Lower leg skin (tissue), 4 donors: ENCODE measurements around the gene FGF19. TPM values are rescaled to one million over a fixed set of nuclear protein-coding genes. Genes with fewer than 3 reads are reported as not detected.

Experiments
- DNase-seq, 2 donors: peaks; one replicate each; pipeline ENCODE4 v3.0.0-alpha.2; 2019; ENCODE audit warnings: low spot score in 2 of 2
- H3K4me3 ChIP-seq: fragments of 200-600 bp; sonication (generic); 2 replicates; pipeline ENCODE4 v1.5.1; 2017; ENCODE audit warnings: mild to moderate bottlenecking, low read depth; ENCODE audit not compliant: poor library complexity, severe bottlenecking
- CTCF ChIP-seq, 3 donors: fragments of 450-650 bp; IDR thresholded peaks; one replicate each; pipeline ENCODE4 v1.5.1; 2016; ENCODE audit warnings: antibody characterized with exemption in 3 of 3, mild to moderate bottlenecking in 3 of 3, moderate library complexity in 2 of 3
- POLR2A ChIP-seq, 2 donors: fragments of 450-650 bp; IDR thresholded peaks; one replicate each; pipeline ENCODE4 v1.6.1; 2016 to 2017; ENCODE audit warnings: antibody characterized with exemption in 2 of 2, mild to moderate bottlenecking in 1 of 2, moderate library complexity in 1 of 2
- whole genome bisulfite sequencing, 2 donors: methylation state at CpG; one replicate each; pipeline ENCODE4 v1.1.5; 2018; 5-methylcytosine and 5-hydroxymethylcytosine counted together
- intact Hi-C: fragments of 100-400 bp; cut with DNase I; formaldehyde crosslinking; loops from one replicate; pipeline ENCODE4 v1.15.0; 2023; ENCODE audit warnings: low total_unique reads
- total RNA-seq, 4 donors: library from RNA; depleted of rRNA; stranded (reverse); fragments of >200 nt; gene quantifications; one replicate each; pipeline ENCODE4 v1.1.0, GENCODE V29; 2016

The FGF19 gene
- total RNA-seq, 4 donors from 2014 or later: not detected

- intact Hi-C loops: no loop called here
- WGBS, 2 donors: 93% methylated on average over 4 of the region's 4 CpGs
- H3K4me3 ChIP-seq: no peak overlapping the region
- TF ChIP-seq CTCF (IDR thresholded peaks at IDR 0.05) (no peak), POLR2A (IDR thresholded peaks at IDR 0.05) (no peak)
- DNase-seq: no peak
Observed at GRCh38 chr11:69660001-69660500, 43.8 kb downstream of the FGF19 start.

GRCh38 chr11:69659591-69659990, 44.2 kb downstream of the FGF19 start:
- no peak for DNase-seq
- WGBS, 2 donors: 90 to 92% methylated on average over 12 of the region's 12 CpGs
- intact Hi-C loops: no loop called here
- no peak for TF ChIP-seq CTCF (IDR thresholded peaks at IDR 0.05)
- no peak overlapping the region for H3K4me3 ChIP-seq

DNA sequence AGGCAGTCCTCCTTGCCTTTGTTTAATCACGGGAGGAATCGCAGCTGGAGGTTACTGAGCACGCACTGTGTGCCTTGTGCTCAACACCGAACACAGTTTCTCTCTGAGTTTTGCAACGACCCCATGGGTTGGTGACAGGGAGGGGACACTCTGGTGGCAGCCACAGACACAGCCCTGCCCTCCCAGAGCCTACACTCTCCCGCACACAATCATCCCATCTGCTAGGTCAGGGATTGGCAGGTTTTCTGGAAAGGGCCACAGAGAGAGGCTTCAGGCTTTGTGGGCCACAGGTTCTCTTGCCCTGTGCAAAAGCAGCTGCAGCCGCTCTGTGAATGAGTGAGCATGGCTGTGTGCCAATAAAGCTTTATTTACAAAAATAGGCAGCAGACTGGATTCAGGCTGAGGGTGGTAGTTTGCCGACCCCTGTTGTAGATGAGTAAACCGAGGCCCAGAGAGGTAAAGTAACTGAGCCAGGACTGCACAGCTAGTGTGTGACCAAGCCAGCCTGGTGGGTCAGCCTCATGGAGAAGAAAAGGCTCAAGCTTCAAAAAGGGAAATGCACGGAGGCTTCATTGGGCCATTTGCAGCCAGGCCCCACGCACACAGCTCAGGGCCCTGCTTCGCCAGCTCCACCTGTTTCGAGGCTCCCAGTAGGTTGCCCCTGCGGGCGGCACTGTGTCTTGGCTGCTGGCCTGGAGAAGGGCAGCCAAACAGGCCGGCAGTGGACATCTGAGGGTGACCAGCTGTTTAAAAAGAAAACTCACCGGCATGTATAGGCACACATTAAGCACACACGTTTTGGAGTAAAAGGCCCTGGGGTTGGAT, 45.0 kb downstream of the FGF19 start:
- no peak for DNase-seq
- WGBS, 2 donors: 84% methylated on average over 18 of the region's 18 CpGs
- no peak overlapping the region for H3K4me3 ChIP-seq
- TF ChIP-seq CTCF (IDR thresholded peaks at IDR 0.05): no peak
- TF ChIP-seq POLR2A (IDR thresholded peaks at IDR 0.05): no peak
- intact Hi-C loops: no loop called here

DNA sequence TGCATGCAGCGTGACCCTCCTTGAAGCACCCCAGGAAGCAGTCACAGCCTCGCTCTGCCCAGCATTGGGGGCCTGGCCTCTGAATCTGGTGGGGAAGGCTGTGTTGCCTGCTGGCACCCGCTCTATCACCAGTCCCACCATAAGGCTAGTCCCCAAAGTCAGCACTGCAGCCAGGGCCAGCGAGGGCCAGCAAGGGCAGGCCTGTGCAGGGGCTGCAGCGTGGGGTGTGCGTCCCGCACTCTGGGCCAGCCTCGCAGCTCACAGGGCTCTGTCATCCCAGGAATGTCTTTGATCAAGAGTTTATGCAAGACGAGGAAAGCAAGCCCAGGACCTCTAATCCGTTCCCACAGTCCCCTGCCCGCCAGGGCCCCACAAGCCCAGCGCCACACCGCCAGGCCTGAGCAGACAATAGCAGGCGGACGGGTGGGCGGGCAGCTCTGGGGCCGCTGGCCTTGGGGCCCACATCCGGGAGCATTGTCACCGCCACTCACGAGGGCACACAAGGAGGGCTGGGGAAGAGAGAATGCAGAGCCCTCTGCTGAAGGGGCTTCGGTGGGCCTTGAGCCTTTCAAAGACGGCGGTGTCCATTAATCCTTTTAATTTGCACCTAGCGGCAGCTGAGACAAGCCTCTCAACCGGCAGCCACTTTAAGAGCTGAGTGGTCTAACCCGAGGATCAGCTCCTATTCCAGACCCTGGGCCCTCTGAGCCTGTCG, 45.8 kb downstream of the FGF19 start:
- no peak for TF ChIP-seq CTCF (IDR thresholded peaks at IDR 0.05)
- no peak for TF ChIP-seq POLR2A (IDR thresholded peaks at IDR 0.05)
- intact Hi-C loops: no loop called here
- DNase-seq: peak in 1 of 2 donors; percentile 80
- no peak overlapping the region for H3K4me3 ChIP-seq
- 53 to 68% methylated on average over 18 to 21 of the region's 27 CpGs for WGBS, 2 donors

- H3K4me3 ChIP-seq: no peak overlapping the region
- intact Hi-C loops: no loop called here
- WGBS, 2 donors: 84 to 89% methylated on average over 10 to 12 of the region's 14 CpGs
- TF ChIP-seq CTCF (IDR thresholded peaks at IDR 0.05) (no peak), POLR2A (IDR thresholded peaks at IDR 0.05) (no peak)
- DNase-seq: peak in 1 of 2 donors; percentile 77
Observed at GRCh38 chr11:69657456-69657910, 46.3 kb downstream of the FGF19 start.
